HG02571 (cell line): Measurements from ENCODE around the gene BHMT2.

Source experiments
- ATAC-seq: cut with Tn5 transposase; IDR thresholded peaks from one replicate; pipeline ENCODE4 v1.9.1; 2021; ENCODE audit warnings: mild to moderate bottlenecking, moderate library complexity; ENCODE audit not compliant: unreplicated experiment

BHMT2 gene

DNA sequence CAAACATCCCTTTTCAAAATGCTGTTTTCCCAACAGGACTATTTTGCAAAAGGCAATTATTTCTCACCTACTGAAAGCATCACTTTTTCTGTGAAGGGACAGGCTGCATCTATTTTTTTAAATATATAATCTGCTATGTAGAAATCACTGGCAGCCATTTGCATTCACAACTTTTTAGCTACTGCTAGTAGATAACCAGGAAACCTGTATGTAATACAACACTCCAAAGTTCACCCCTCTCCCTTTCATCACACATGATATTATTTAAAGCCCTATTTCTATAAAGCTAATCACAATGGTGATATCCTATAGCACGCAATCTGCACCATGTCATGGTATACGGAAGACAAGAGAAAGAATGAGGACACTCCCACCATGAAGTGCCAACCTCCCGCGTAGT lies 9.9 kb upstream of the BHMT2 start:
- no peak for ATAC-seq

DNA sequence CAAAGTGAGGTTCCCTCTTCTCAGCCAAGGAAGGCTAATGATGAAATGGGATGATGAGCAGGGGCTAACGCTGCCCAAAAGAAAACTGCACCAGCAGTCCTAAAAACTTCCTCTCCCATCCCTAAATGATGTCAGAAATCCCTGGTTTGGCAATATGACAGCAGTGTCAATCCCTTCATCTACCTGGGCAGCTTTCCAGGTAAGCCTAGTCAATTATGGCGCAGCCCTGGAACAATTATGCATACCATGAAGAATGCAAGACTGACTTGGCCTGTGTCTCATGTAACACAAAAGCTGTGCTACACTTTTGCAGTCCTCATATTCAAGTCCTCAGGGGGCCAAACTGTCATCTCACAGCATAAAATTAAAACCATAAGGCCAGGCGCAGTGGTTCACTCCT lies 7.1 kb upstream of the BHMT2 start:
- ATAC-seq: no peak

DNA sequence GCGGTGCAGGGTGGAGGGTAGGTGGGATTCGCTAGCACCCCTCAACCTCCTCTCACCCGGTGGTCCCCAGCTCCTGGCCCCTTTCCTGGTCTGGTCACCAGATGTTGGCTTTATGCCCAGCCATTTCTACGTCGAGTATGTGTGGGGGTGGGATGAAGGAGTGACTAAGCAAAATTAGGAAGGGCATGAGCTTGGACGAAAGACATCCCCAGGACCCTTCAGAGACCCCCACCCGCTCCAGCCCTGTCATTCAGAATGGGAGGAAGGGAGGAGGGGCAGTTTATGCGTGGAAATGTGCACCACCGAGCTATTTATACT lies 742 bp downstream of the BHMT2 start:
- no peak for ATAC-seq

DNA sequence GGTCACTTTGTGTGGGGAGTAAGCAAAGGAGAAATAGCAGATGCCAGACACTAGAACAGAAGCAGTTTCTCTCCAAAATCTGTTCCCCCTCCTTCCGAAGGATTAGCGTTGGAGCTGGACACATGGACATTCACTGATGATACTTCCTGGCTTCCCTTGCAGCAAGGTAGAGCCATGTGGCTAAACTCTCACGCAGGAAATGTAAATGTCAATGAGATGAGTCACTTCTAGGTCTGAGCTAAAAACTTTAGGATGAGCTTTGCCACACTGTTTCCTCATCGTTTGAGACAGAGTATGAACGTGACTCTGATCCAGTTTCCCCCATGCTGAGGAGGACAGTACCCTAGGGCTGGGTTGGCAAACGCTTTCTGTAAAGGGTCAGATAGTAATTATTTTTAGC lies 5.1 kb downstream of the BHMT2 start:
- ATAC-seq: no peak

DNA sequence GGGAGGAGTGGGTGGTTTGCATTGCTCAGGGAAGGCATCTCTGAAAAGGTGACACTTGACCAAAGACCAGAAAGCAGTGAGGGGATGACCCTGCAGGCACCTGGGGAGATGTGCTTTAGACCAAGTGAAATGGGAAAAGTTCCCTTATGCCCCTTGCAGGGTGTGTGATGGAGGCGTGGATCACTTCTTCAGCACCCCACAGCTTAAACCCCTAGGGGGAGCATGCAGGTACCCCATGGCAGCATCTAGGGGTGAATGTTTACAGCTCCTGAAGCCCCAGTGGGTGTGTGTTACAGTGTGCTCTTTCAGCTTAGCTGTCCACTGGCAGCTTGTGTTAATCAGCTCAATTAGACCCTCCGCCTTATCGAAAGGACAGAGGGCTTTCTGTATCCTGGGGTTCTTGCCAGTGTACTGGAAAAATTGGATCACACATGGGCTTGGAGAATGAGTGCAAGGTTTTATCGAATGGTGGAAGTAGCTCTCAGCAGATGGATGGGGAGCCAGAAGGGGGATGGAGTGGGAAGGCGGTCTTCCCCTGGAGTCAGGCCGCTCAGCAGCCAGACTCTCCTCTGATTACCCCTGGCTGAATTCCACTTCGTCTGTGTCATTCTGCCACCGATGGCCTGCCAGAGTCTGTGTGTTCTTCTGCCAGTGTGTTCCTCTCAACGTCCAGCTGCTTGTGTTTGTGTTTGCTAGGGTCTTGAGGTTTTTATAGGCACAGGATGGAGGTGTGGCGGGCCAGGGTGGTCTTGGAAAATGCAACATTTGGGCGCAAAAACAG lies 6.3 kb downstream of the BHMT2 start:
- ATAC-seq: no peak

DNA sequence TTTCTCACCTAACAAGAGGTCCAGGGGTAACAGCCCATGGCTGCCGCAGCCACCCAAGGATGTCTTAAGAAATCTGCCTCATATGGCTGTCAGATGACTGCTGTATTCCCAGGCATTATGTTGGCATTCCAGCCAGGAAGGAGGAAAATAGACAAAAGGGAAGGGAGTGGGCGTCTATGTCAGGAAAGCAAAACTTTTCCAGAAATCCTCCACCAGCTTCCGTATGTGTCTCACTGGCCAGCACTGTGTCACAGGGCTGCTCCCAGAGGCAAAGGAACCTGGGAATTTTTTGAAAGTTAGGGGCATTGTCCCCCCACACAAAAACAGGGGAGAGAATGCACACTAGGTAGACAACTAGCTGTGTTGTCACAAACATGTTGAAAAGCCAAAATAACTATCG lies 7.3 kb downstream of the BHMT2 start:
- ATAC-seq: no peak

DNA sequence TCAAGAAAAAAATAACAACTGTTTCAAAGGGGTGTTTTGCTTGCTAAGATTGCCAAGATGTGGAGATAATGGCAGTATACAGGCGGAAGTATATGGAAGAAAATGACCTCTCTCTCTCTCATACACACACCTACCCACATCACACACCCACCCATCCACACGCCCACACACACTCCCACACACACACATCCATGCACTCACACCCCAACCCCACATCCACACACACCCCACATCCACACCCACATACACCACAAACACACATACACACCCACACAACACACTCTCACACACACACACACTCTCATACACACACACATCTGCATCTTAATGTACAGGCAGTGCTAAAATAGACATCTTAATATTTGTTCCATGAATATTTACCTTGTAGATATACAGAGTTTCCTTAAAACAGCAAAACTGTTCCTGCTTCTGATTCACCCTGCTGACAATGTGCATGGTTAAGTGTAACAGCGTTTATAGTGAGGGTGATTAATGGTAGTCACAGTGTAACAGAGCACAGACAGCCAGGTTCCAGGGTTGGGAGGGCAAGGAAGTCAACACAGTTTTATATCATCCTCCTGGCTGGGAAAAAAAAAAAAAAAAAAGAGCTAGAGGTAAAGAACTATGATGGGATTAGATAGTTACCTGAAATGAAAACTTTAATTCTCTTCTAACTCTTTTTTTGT lies 8.3 kb downstream of the BHMT2 start:
- no peak for ATAC-seq

DNA sequence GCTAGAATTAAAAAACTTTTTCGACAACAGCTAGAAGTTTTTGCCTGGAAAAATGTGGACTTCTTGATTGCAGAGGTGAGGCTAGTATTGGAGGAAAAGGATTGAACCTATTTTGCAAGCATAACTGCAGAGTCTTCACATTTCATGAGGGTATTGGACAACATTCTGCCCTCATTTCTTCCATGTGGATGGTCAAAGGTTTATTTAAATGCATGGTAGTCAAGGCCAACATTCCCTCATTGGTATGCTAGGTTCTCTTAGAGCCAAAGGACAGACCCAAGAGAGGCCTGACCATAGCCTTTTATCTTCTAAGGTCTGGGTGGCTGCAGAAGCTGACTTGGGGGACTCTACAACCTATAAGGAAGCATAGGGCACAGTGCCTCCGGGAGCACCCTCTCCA lies 11.2 kb downstream of the BHMT2 start:
- ATAC-seq: no peak

DNA sequence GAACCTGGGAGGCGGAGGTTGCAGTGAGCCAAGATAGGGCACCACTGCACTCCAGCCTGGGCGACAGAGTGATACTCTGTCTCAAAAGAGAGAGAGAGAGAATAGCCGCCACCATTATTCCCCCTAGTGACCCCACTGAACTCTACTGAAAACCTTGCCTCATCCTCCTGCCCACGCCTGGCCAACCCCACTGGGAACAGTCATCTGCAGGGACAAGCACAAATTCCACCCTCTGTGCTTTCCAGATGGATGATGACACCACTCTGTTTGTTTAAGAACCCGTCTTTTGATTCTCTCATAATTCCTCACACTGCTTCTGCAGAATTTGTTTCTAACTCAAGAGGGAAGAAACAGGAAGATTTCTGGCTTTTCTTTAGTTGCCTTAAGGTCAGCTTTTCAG lies 12.2 kb downstream of the BHMT2 start:
- ATAC-seq: no peak

DNA sequence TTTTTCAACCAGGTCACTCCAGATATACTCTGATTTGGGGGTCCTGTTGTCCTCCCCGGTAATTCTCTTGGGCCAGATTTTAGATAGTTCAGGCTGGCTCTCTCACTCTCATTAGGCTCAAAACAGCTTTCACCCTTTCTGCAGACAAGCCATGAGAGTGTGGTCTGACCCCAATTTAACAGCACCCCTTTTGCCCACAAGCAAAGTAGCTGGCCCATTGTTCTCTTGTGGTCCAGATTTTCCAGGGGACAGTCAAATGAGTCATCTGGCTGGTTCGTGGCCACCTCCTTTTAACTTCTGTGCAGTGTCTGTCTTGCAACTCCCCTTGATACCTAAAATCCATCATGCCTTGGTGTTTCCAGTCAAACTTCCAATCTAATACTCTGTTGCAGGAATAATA lies 16.5 kb downstream of the BHMT2 start:
- no peak for ATAC-seq

DNA sequence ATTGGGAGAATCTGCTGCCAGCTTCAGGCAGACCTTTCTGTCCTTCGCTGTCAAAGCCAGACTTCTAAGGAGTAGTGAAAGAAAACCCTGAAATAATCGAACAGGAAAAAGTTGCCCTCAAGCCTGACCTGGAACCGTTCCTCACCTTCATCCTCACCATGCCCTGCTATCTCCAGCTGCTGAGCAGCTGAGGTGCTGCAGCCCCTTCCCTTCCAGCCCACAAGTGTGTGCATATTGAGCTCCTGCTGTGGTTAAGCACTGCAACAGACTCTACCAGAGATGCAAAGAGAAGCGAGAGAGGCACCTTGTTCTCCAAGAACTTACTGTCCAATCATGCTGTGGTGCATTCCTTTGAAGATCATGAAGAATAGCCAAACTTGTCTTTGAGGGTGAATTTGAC lies 18.9 kb downstream of the BHMT2 start:
- ATAC-seq: no peak

DNA sequence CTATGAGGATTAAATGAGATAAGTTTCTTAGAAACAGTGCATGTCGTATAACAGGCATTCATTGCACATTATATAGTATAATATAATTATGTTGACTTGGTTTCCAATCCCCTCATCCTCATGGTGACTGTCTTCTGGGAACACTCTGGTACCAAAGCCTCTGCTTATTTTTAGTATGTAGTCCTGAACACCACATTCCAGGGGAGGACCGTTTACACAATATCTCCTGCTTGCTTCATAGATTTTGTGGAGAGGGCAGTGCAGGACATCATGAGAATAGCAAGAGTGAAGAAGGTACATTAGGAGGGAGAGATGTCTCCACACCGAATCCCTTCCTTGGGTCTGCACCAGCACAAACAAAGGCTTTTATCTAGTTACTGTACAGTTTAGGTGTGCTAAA lies 21.5 kb downstream of the BHMT2 start:
- ATAC-seq: no peak

DNA sequence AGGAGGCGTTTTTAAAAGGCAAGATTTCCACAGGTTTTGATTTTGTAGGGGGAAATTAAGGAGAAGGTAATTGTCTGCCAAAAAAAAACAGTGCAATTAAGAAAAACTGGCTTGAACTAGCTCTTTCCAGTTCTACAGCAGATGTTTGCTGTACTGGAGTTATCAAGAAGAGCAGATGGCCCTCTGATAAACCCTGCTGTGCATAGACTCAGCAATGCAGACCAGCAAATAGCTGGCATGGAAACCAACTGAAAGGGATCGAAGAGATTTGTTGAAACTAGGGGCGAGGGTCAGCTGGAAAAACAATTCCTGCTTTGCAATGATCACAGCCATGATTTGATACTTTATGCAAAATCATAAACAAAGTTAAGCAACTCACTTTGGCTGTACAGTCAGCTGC lies 24.2 kb downstream of the BHMT2 start:
- ATAC-seq: no peak

DNA sequence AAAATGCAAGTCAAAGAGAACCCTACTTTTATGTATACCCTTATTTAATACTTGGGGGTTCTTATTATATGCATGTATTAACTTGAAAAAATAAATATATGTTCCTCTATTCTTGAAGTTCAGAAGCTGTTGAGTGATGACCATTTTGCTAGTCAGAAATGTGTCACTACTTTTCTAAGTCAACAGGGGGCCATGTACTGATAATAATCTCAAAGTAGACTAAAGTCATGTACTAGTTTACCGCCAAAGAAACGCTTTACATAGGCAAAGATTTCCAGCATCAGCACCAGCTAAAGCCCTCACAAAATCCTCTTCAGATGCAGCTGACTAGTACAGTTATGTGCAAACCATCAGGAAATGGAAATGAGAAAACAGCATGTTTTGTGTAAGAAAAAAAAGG lies 36.3 kb downstream of the BHMT2 start:
- no peak for ATAC-seq

DNA sequence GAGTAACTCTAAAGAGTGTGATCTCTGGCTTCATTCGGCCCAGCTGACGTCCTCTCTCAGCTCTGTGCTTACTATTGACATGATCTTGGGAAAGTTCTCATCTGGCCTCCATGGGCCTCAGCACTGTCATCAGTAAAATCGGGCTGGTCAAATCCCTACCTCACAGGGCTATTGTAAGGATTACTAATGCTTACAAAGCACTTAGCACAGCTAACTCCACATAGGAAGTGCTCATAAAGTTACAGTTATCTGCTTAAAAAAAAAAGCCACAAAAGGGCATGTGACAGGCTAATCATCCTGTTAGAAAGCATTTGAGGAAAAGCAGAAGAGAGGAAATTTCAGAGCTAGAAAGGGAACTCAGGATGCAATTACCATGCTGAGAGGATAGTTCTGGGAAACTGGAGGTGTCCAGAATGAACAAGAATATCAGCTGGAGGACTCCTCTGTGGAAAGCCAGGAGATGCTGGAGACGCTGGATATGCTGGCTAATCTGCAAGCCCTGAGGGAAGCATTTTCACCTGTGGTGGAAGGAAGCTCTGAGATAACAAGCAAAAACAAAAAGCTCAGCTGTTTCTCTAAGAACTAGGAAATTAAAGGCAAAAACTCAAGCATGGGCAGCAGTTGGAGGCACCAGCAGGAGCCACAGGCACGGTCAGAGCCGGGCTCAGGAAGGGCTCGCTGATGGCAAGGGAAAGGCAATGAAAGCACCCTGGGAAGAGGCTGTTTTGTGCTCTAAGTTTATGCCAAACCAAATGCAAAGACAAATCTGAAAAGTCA lies 37.6 kb downstream of the BHMT2 start:
- ATAC-seq: no peak

DNA sequence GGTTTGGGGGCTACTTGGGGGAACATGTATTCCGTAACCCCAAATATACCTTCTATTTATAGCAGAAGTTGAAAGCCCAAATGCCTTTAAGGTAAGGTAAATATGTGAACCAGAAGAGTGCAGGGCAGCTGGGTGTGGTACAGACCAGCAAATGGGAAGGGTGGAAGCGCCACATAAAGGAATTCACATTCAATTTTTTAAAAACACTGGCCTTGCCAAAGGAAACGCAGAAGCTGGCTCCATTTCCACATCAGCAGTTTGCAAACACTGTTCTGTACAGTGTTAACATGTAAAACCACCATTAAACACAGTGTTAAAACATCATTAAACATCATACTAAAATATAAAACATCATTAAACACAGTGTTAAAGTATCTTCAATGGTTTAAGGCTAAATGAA lies 38.5 kb downstream of the BHMT2 start:
- no peak for ATAC-seq

DNA sequence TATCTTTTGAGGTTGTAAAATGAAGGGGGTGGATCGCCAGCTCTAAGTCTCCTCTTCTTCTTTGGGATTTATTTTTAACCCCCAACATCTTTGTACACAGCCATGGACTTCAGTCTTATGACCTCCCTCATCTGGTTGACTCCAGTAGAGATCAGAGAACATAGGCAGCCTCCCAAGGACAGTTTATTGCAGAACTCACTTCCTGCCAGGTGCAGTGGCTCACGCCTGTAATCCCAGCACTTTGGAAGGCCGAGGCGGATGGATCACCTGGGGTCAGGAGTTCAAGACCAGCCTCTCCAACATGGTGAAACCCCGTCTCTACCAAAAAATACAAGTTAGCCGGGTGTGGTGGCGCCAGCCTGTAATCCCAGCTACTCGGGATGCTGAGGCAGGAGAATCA lies 39.2 kb downstream of the BHMT2 start:
- no peak for ATAC-seq

DNA sequence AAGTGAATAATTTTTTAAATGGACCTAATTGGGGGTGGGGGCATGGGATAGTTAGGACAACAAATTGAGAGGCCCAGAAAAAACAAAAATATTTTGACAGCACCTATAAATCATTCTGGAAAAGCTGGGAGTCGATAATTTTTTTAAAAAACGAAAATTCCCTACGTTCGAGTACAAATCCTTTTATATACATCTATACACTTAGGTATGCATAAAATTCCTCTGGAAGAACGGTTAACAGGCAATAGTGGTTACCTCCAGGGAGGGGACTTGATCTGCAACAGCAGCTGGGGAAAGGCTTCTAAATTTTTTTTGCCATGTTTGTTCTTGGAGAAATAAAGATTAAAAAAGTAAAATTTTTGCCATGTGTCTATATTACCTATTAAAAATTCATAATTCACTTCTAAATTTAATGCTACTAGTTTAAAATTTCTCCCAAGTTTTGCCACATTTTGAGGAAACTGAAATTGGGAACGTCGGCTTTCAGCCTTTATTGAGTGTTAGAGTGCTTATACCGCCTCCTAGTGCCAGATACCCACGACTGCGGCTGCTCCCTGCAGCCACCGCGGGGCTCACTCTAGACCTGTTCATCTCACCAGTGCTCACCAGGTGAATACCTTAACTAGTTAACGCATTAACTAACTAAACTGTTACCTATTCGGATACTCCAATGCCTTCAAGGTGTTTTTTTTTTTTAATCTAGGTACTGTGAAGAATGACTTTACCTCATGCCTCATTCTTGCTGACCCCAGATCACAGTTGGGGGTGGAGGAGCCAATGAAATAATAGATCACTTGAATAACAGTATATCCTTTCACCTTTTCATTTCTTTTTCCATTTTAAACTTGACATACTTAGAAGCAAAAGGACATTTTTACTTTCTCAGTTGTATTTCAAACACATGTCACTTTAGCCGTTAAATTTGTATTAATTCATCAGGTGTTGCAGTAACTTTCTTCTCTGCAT lies 40.2 kb downstream of the BHMT2 start:
- no peak for ATAC-seq

DNA sequence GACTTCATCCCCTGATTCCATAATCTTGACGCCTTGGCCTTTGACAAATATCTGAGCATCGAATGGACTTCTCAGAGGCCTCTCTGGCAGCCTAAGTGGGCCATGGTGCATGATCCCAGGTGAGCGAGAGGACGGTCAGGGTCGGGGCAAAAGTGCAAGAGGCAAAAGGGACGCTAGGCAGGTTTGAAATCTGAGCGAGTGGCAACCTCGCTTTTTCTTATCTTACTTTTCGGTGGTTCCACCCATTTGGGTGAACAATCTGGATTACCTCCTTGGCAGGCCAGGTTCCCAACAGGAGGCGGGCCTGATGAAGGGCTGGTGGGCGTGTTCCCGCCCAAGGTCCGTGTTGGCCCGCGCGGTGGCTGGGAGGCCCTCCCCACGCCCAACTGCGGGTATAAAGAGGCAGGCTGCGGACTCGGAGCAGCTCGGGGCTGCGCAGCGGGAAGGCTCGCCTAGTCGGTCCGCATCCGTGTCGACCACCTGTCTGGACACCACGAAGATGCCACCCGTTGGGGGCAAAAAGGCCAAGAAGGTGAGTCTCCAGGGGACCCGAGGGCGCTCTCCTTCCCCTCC lies 41.9 kb downstream of the BHMT2 start, which contains the start of gene BHMT:
Gene BHMT (plus strand): TSS at position 423 of the 573 bp plus-strand sequence. CDS start 77 bp downstream, at position 500.
- no peak for ATAC-seq

DNA sequence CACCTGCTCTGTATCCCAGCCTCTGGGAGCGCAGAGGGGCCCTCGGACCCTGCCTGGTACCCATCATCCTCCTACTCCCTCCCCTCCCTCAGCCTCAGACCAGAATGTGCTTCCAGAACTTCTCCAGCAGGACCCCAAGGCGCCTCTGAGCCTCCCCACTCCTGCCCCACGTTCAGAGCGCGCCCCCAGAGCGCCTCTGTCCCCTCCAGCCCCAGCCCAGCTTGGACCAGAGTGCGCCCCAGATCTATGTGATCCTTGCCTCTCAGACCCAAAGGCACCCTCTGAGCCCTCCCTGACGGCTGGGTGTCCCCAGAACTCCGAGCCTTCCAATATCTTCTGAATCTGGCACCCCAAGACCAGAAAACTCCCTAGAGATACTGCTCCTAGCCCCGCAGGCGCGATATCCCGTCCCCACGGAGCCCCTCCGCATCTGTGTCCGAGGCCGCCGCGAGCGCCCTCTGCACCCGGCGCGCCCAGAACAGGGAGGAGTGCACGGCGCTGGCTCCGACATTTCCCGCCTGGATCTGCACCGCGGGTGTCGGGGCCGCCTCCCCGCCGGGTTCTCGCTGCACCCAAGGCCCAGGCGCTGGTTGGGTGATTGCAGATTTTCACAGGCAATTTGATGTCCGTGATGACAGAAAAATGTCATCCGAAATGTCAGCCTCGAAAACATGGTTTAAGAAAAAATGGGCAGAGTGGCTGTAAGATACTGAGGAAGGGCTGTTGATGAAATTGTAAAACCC lies 42.6 kb downstream of the BHMT2 start:
- ATAC-seq: no peak
